ENCODE measurements around the gene SELENOI. TPM values are rescaled to one million over a fixed set of nuclear protein-coding genes. Genes with fewer than 3 reads are reported as not detected.
A peak's percentile ranks its signal among the peaks of the same experiment; 100 is the strongest.
"Not testable (repeated sequence)": the region's sequence is repeated elsewhere in the genome, so short reads cannot be mapped to it uniquely, and the experiment has no call there.

Gene SELENOI
- total RNA-seq, 1 experiment from 2014 or later, result 19.0 TPM

DNA sequence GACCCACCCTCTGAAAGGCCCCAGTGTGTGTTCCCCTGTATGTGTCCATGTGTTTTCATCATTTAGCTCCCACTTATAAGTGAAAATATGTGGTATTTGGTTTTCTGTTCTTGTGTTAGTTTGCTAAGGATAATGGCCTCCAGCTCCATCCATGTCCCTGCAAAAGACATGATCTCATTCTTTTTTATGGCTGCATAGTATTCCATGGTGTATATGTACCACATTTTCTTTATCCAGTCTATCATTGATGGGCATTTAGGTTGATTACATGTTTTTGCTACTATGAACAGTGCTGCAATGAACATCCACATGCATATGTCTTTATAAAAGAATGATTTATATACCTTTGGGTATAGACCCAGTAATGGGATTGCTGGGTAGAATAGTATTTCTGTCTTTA lies 21.5 kb upstream of the SELENOI start:
- in situ Hi-C loops (cut with HindIII; ENCODE audit: low pct_unique_long_range_greater_than_20kb, low sequenced_read_pairs); DNase-seq (ENCODE audit: low read depth): not testable (repeated sequence)

DNA sequence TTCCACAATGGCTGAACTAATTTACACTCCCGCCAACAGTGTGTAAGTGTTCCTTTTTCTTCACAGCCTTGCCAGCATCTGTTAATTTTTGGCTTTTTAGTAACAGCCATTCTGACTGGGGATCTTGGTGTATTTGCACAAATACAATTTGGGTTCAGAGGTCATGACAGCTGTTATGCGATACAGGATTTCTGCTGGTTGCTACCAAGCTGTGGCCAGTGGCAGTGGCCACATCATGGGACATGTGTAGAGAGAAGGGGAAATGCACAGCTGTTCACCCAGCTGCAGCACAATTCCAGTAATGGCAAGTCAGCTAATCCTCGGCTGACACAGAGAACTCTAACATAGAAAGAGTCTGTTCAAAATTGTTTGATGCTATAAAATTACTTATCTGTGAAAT lies 21.0 kb upstream of the SELENOI start:
- no peak for DNase-seq (ENCODE audit: low read depth)
- in situ Hi-C loops (cut with HindIII; ENCODE audit: low pct_unique_long_range_greater_than_20kb, low sequenced_read_pairs), result no loop called here

DNA sequence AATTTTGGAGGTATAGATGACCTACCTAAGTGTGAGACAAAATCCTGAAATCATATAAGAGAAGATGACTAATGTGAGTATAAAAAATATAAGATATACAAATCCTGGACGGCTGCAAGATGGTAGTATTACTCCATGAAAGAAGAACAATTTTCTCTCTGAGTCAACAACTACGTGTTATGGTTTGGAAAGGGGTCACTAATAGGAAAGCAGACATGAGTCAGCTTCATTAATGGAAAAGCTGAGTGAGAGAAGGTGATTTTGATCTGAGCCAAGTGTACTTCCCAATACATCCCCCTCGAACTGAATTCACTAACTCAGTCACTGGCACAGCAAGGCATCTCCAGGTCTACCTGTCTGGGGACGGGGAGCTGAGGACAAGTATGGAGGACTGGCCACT lies 20.1 kb upstream of the SELENOI start:
- no peak for DNase-seq (ENCODE audit: low read depth)
- in situ Hi-C loops (cut with HindIII; ENCODE audit: low pct_unique_long_range_greater_than_20kb, low sequenced_read_pairs), result no loop called here

DNA sequence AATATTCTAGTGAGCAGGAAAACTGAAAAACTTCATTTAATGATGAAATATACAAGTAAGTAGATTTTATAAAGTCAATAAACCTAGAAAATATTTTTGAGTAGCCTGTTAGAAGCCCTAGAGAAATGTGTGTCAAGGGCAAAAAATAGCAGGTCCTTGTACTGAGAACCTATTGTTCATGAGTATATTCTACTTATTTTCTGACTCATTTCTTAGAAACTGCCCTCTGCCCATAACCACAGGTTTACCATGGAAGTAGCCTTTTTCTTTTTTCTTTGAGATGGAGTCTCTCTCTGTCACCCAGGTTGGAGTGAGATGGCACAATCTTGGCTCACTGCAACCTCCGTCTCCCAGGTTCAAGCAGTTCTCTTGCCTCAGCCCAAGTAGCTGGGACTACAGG lies 19.4 kb upstream of the SELENOI start:
- in situ Hi-C loops (cut with HindIII; ENCODE audit: low pct_unique_long_range_greater_than_20kb, low sequenced_read_pairs), result no loop called here
- DNase-seq (ENCODE audit: low read depth), result no peak

DNA sequence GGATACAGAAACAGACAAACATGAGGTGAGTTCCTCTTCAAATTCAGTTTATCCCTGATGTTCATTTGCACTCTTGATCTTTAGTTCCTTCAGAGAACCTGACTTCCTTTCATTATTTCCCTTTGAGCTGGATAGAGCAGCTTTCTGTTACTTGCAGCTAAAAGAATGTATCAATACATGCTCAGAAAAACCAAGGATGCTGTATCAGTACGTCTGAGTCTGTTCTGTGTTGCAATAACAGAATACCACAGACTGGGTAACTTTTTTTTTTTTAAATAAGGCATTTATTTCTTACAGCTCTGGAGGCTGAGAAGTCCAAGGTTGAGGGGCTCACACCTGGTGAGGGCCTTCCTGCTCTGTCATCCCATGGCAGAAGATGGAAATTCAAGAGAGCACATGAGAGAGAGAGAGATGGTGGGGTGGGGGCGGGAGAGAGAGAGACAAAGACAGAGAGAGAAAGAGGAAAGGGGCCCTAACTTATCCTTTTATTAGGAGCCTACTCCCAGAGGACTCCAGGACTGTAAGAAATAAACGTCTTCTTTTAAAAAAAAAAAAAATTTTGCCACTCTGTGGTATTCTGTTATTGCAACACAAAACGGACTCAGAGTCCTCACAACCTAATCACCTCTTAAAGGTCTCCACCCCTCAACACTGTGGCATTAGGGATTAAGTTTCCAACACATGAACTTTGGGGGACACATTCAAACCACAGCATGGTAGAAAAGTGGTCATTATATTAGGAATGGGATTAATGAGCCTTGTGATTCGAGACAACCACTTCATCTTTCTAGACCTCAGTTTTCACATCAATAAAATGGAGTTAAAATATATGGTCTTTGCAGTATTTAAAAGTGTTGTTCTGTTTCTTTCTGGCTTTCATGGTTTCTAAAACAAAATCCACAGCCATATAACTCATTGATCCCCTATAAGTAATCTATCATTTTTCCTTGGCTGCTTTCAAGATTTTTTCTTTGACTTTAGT lies 18.4 kb upstream of the SELENOI start:
- in situ Hi-C loops (cut with HindIII; ENCODE audit: low pct_unique_long_range_greater_than_20kb, low sequenced_read_pairs), result no loop called here
- no peak for DNase-seq (ENCODE audit: low read depth)

DNA sequence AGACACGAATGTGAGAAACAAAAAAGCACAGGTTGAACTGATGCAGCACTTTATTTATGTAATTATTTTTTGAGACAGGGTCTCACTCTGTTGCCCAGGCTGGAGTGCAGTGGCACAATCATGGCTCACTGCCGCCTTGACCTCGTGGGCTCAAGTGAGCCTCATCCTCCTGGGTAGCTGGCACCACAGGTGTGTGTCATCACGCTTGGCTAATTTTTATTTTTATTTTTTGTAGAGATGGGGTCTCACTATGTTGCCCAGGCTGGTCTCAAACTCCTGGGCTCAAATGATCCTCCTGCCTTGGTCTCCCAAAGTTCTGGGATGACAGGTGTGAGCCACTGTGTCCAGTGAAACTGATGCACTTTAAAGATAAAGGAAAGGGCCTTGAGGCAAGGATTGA lies 16.9 kb upstream of the SELENOI start:
- in situ Hi-C loops (cut with HindIII; ENCODE audit: low pct_unique_long_range_greater_than_20kb, low sequenced_read_pairs); DNase-seq (ENCODE audit: low read depth): not testable (repeated sequence)

DNA sequence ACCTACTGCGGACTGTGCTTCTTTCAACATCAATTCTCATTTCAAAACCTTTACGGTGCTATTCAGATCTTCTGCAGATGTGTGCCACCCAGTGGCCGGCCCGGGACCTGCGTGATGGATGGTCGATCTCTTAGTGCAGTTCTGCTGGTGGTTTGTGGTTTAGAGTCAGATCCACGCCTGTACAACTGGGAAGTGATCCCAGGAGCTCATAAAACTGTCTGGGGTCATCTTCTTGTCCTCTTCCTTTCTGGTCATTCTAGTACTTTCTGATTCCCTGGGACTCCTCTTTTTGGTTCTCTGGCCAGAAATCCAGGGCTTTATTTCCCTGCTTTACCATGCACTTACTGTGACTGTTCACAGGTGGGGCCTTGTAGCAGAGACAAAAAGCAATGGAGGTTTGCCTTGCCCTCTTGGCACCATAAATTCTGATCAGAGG lies 15.8 kb upstream of the SELENOI start:
- in situ Hi-C loops (cut with HindIII; ENCODE audit: low pct_unique_long_range_greater_than_20kb, low sequenced_read_pairs), result no loop called here
- DNase-seq (ENCODE audit: low read depth), result peak; percentile 70

DNA sequence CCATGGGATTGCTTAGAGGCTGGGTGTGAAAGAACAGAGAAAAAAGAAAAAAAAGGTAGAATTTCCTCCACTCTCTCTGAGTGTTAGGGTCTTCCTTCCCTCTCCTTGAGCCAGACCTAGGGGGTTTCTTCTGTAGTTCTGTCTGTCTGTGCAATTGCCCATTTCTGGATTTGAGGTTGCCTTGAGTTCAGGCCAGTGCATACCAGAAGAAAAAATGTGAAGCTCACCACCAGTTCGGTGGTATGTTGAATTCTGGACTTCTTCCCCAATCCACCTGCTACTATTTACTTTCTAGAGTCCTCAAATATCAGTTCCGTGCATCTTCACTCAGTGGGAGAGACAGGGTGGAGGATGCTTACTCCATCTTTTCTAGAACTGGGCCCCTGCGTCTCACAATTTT lies 15.3 kb upstream of the SELENOI start:
- in situ Hi-C loops (cut with HindIII; ENCODE audit: low pct_unique_long_range_greater_than_20kb, low sequenced_read_pairs), result no loop called here
- no peak for DNase-seq (ENCODE audit: low read depth)

DNA sequence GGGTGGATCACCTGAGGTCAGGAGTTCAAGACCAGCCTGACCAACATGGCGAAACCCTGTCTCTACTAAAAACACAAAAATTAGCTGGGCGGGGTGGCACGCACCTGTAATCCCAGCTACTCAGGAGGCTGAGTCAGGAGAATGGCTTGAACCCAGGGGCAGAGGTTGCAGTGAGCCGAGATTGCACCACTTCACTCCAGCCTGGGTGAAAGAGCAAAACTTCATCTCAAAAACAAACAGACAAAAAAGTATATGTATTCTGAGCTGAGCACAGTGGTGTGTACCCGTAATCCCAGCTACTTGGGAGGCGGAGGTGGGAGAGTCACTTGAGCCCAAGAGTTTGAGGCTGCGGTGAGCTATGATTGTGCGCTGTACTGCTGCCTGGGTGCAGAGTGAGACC lies 14.6 kb upstream of the SELENOI start:
- in situ Hi-C loops (cut with HindIII; ENCODE audit: low pct_unique_long_range_greater_than_20kb, low sequenced_read_pairs); DNase-seq (ENCODE audit: low read depth): not testable (repeated sequence)

DNA sequence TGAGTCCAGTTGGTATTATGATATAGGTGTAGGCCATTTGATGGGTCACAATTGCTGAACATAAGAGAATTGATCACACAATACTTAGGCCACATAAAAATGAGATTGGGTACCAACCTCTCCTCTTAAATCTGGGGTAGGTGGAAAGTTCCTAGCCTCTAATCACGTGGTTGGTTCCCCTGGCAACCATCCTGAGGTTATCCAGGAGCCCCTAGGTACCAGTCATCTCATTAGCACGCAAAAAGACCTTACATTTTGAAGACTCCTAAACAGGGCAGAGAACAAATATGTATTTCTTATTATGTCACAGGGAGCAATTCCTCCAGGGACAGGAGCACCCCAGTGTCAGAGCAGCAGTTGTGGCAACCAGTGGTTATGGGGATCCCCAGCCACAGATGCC lies 12.7 kb upstream of the SELENOI start:
- peak; percentile 61 for DNase-seq (ENCODE audit: low read depth)
- in situ Hi-C loops (cut with HindIII; ENCODE audit: low pct_unique_long_range_greater_than_20kb, low sequenced_read_pairs), result no loop called here

DNA sequence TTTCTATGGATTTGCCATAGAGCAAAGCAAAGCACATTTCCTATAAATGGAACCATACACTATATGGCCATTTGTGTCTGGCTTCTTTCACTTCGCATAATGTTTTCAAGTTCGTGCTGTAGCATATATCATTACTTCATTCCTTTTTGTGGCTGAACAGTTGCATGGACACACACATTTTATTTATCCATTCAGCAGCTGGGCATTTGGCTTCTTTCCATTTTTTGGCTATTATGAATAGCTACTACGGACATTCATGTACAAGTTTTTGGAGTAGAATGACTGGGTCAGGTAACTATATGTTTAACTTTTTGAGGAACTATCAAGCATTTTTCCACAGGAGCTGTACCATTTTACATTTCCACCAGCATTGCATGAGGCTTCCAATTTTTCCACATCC lies 10.7 kb upstream of the SELENOI start:
- no peak for DNase-seq (ENCODE audit: low read depth)
- in situ Hi-C loops (cut with HindIII; ENCODE audit: low pct_unique_long_range_greater_than_20kb, low sequenced_read_pairs), result no loop called here

DNA sequence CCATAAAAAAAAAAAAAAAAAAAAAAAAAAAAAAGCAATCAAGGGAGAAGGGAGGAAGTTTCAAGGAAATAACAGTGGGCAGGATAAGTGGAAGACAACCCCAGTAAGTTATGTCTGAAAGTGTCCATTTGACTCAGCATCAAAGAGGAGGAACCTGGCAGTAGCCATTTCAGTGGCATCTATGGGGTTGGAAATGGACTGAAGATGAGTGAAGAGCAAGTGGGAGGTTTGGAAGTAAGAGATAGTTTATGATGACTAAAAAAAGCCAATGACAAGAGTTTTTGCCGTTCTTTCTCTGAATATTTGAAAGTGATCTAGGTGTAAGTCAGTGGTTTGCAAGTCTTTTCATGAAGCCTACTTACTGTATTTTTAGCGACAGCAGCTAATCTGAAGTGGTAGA lies 9.2 kb upstream of the SELENOI start:
- in situ Hi-C loops (cut with HindIII; ENCODE audit: low pct_unique_long_range_greater_than_20kb, low sequenced_read_pairs), result no loop called here
- DNase-seq (ENCODE audit: low read depth), result no peak

DNA sequence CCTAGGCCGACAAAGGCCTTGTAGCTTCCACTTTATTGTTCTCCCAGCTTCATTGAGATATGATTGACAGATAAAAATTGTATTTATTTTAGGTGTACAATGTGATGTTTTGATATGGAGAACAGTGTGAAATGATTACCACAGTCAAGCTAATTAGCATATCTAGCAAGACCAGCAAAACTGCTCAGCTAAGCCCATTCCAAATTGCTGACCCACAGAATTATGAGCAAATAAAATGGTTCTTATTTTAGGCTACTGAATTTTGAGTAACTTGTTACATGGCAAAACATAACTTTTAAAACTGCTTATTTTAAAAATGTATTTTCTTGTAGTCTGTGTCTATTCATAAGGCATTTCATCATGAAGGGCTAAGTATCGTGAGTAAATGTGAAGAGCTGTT lies 8.6 kb upstream of the SELENOI start:
- in situ Hi-C loops (cut with HindIII; ENCODE audit: low pct_unique_long_range_greater_than_20kb, low sequenced_read_pairs), result no loop called here
- no peak for DNase-seq (ENCODE audit: low read depth)

DNA sequence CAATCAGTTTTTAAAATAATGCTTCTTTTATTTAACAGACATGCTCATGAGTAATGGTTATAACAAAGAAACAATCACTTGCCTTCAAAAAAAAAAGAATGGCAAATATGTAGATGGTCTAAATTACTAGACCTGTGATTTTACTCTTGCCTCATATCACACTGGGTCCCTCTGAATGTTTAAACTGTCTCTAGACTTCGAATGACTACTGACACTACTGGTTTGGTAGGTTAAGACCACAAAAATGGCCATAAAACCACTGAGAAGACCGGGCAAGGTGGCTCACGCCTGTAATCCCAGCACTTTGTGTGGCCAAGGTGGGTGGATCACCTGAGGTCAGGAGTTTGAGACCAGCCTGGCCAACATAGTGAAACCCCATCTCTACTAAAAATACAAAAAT lies 5.1 kb upstream of the SELENOI start:
- in situ Hi-C loops (cut with HindIII; ENCODE audit: low pct_unique_long_range_greater_than_20kb, low sequenced_read_pairs), result no loop called here
- DNase-seq (ENCODE audit: low read depth), result no peak

DNA sequence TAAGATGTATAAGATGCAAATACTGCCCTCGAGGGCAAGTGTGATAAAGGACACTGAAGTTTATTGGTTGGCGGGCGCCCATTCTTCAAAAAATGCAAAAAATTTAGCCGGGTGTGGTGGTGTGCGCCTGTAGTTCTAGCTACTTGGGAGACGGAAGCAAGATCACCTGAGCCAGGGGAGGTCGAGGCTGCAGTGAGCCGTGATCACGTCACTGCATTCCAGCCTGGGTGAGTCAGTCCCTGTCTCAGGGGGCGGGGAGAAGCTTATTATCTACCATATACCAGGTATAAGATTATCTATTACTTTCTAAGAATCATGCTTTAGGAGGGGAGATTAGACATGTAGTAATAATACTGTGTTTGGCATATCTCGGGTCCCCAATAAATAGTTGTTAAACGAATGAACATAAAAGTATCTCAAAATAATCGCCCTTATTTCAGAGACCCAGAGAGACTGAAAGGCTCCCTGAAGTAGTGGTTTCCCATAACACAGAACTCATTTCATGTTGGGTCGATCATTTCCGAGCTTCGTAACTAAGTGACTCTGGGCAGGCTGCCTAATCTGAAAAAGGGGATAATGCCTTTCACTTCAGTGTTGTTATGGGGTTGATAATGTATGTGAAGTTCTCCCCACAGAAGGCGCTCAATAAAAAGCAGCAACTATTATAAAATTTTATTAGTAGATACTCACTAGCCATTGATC lies 1.2 kb upstream of the SELENOI start:
- DNase-seq (ENCODE audit: low read depth), result peak; percentile 80
- in situ Hi-C loops (cut with HindIII; ENCODE audit: low pct_unique_long_range_greater_than_20kb, low sequenced_read_pairs), result no loop called here

DNA sequence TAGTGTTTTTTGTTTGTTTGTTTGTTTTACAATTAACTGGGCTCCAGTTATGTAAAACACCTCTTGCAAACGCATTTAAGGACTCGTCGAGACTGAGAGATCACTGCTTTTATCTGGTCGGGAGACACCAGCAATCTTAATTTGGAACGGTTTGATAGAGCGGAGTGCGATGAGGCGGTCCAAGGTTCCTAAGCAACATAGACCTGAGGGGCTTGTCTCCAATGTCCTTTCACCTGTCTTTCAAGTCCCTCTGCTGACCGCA lies 729 bp upstream of the SELENOI start:
- no peak for DNase-seq (ENCODE audit: low read depth)
- in situ Hi-C loops (cut with HindIII; ENCODE audit: low pct_unique_long_range_greater_than_20kb, low sequenced_read_pairs), result no loop called here

DNA sequence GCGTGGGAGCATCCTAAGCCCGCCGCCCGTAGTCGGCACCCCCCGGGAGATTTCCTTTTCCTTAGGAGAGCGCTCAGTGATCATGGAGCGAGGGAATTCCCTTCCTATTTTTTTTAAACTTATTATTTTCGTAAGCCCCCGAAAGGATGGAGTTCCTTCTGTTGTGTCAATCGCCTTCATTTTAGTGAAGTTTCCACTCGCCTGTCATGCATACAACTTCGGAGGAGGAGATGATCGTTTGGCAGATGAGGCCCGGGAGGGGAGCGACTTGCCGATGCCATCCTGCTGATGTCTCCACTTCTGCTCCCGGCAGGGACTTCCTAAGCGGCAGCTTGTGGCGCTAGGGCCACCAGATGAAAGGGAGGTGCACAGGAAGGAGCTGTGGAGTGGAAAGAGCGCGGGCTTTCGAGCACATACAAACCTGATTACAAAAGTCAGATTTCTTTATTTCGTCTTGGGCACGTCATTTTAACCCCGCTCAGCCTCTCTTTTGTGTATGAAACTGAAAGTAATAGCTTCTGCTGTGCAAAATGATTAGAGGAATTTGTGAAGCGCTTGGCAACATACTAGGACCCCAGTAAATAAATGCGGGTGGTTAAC lies 611 bp downstream of the SELENOI start, which contains the start of gene ADGRF3:
TSS of gene ADGRF3 (minus strand) at position 336 of the 600 bp plus-strand sequence. CDS start 555 bp downstream, outside the sequence.
- in situ Hi-C loops (cut with HindIII; ENCODE audit: low pct_unique_long_range_greater_than_20kb, low sequenced_read_pairs), result no loop called here
- peak; percentile 64 for DNase-seq (ENCODE audit: low read depth)

DNA sequence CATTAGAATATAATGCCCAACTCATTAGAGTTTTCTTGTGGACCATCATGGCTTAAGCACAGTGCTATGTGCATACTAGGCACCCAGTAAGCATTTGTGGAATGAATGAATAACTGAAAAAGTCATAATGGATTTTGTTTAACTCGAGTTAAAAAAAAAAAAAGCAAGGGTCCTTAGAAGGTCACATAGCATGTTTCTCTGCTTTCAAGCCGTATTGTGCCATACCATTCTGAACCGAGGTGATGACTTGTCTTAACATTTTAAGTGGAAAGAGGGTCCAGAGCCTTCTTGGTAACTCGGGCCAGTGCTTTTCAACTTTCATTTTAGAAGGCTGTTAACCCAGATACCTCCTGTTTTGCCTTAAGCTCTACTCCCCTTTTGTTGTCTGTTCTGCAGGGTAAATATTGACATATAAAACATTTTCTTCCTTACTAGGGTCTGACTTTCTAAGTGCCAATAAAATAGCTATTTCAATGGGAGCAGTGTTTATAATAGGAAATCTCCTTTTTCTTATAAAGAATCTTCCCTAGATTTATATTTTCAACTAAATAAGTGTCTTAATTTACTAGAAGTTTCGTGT lies 1.4 kb downstream of the SELENOI start:
- DNase-seq (ENCODE audit: low read depth), result no peak
- in situ Hi-C loops (cut with HindIII; ENCODE audit: low pct_unique_long_range_greater_than_20kb, low sequenced_read_pairs), result no loop called here

DNA sequence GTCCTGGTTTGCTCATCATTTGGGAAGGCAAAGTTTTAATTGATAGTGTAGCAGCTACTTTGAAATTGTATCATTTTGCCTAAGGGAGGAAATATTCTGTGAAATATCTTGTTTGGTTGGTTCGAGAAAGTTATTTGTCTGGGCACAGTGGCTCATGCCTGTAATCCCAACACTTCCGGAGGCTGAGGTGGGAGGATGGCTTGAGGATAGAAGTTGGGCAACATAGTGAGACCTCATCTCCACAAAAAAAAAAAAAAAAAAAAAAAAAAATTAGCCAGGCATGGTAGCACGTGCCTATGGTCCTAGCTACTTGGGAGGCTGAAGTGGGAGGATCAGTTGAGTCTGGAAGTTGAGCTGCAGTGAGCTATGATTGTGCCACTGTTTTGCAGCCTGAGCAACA lies 3.7 kb downstream of the SELENOI start:
- in situ Hi-C loops (cut with HindIII; ENCODE audit: low pct_unique_long_range_greater_than_20kb, low sequenced_read_pairs), result no loop called here
- no peak for DNase-seq (ENCODE audit: low read depth)
